Mesendoderm (in vitro differentiated cells): Measurements from ENCODE around the gene RBM15.

Source experiments
- DNase-seq: peaks from one replicate; pipeline ENCODE4 v3.0.0; 2013
- H2AK5ac ChIP-seq: 2 replicates; pipeline ENCODE4 v1.6.1; 2013; ENCODE audit warnings: low read length, inconsistent platforms
- H2BK120ac ChIP-seq: 2 replicates; pipeline ENCODE4 v1.6.1; 2013; ENCODE audit warnings: low read depth, mild to moderate bottlenecking, low read length, moderate library complexity, mixed read lengths
- H2BK15ac ChIP-seq: replicated peaks from 2 replicates; pipeline ENCODE4 v1.6.1; 2013; ENCODE audit warnings: low read depth, mild to moderate bottlenecking, moderate library complexity
- H2BK5ac ChIP-seq: 2 replicates; pipeline ENCODE4 v1.6.1; 2013; ENCODE audit warnings: low read length, inconsistent platforms
- H3K18ac ChIP-seq: 2 replicates; pipeline ENCODE4 v1.6.1; 2013; ENCODE audit warnings: mild to moderate bottlenecking, low read length, mixed read lengths
- H3K23ac ChIP-seq: one replicate; pipeline ENCODE4 v1.6.1; 2013; ENCODE audit warnings: low read length
- H3K27ac ChIP-seq: 2 replicates; pipeline ENCODE4 v1.5.1; 2013; ENCODE audit warnings: low read depth, mild to moderate bottlenecking, inconsistent platforms, low read length, moderate library complexity
- H3K27me3 ChIP-seq: 2 replicates; pipeline ENCODE4 v1.6.1; 2013; ENCODE audit warnings: low read length, control low read depth, mild to moderate bottlenecking, inconsistent platforms; ENCODE audit not compliant: insufficient read depth, poor library complexity
- H3K36me3 ChIP-seq: 2 replicates; pipeline ENCODE4 v1.6.1; 2013; ENCODE audit warnings: low read length, inconsistent platforms; ENCODE audit not compliant: control insufficient read depth, insufficient read depth
- H3K4ac ChIP-seq: one replicate; pipeline ENCODE4 v1.6.1; 2013; ENCODE audit warnings: low read depth, mild to moderate bottlenecking, low read length, moderate library complexity
- H3K4me1 ChIP-seq: 2 replicates; pipeline ENCODE4 v1.6.1; 2013; ENCODE audit warnings: low read depth, low read length, inconsistent platforms; ENCODE audit not compliant: control insufficient read depth
- H3K4me2 ChIP-seq: 2 replicates; pipeline ENCODE4 v1.6.1; 2013; ENCODE audit warnings: low read length
- H3K4me3 ChIP-seq: 2 replicates; pipeline ENCODE4 v1.5.1; 2013; ENCODE audit warnings: mild to moderate bottlenecking, low read length
- H3K56ac ChIP-seq: one replicate; pipeline ENCODE4 v1.6.1; 2013; ENCODE audit warnings: low read length
- H3K79me1 ChIP-seq: 2 replicates; pipeline ENCODE4 v1.6.1; 2013; ENCODE audit warnings: low read length, inconsistent platforms
- H3K79me2 ChIP-seq: 2 replicates; pipeline ENCODE4 v1.6.1; 2013; ENCODE audit warnings: mild to moderate bottlenecking, low read length; ENCODE audit not compliant: control insufficient read depth, insufficient read depth
- H3K9ac ChIP-seq: 2 replicates; pipeline ENCODE4 v1.6.1; 2013; ENCODE audit warnings: low read length, inconsistent platforms
- H4K5ac ChIP-seq: one replicate; pipeline ENCODE4 v1.6.1; 2013; ENCODE audit warnings: low read length
- H4K8ac ChIP-seq: one replicate; pipeline ENCODE4 v1.6.1; 2013; ENCODE audit warnings: low read depth, mild to moderate bottlenecking, control low read depth, low read length, moderate library complexity
- WGBS: extraction: QIAGEN DNeasy Blood & Tissue Kit; methylation state at CpG from one replicate; pipeline ENCODE4 v1.1.7; 2013; ENCODE audit warnings: low lambda C conversion rate, missing lambda C conversion rate; ENCODE audit not compliant: insufficient coverage; ENCODE audit errors: extremely low coverage; 5-methylcytosine and 5-hydroxymethylcytosine counted together

RBM15 gene

GRCh38 chr1:110318046-110318445 lies 21.1 kb upstream of the RBM15 start:
- no peak overlapping the region for H3K27ac ChIP-seq
- WGBS: no CpG with 5 or more reads among the region's 4 CpGs
- no peak overlapping the region for H2BK120ac ChIP-seq
- H3K4me3 ChIP-seq: no peak overlapping the region
- H3K23ac ChIP-seq: no peak overlapping the region
- no peak overlapping the region for H2BK5ac ChIP-seq
- H3K4me2 ChIP-seq: no peak overlapping the region
- H2AK5ac ChIP-seq: no peak overlapping the region
- H3K18ac ChIP-seq: no peak overlapping the region
- no peaks in the 10 kb centered on the region for H3K4me1 ChIP-seq
- H3K27me3 ChIP-seq: no peaks in the 10 kb centered on the region
- no peak overlapping the region for H3K9ac ChIP-seq
- H3K56ac ChIP-seq: no peak overlapping the region
- no peaks in the 10 kb centered on the region for H3K79me1 ChIP-seq
- no peak overlapping the region for H4K5ac ChIP-seq
- no peak overlapping the region for H4K8ac ChIP-seq
- DNase-seq: no peak
- no peaks in the 10 kb centered on the region for H3K79me2 ChIP-seq
- H3K4ac ChIP-seq: no peak overlapping the region
- no peak overlapping the region for H2BK15ac ChIP-seq
- H3K36me3 ChIP-seq: no peaks in the 10 kb centered on the region

GRCh38 chr1:110319332-110320167 lies 19.6 kb upstream of the RBM15 start:
- H2BK15ac ChIP-seq: no peak overlapping the region
- H2BK120ac ChIP-seq: no peak overlapping the region
- H3K4me2 ChIP-seq: no peak overlapping the region
- no peak overlapping the region for H2BK5ac ChIP-seq
- H4K5ac ChIP-seq: no peak overlapping the region
- H2AK5ac ChIP-seq: no peak overlapping the region
- H3K4me1 ChIP-seq: no peaks in the 10 kb centered on the region
- no peak overlapping the region for H3K18ac ChIP-seq
- no peak overlapping the region for H3K27ac ChIP-seq
- no peak overlapping the region for H3K23ac ChIP-seq
- no peak overlapping the region for H4K8ac ChIP-seq
- no peaks in the 10 kb centered on the region for H3K27me3 ChIP-seq
- WGBS: no CpG with 5 or more reads among the region's 4 CpGs
- H3K9ac ChIP-seq: no peak overlapping the region
- no peak overlapping the region for H3K4ac ChIP-seq
- H3K36me3 ChIP-seq: no peaks in the 10 kb centered on the region
- H3K56ac ChIP-seq: no peak overlapping the region
- no peaks in the 10 kb centered on the region for H3K79me1 ChIP-seq
- H3K4me3 ChIP-seq: no peak overlapping the region
- DNase-seq: no peak
- H3K79me2 ChIP-seq: no peaks in the 10 kb centered on the region

- H4K5ac ChIP-seq: no peak overlapping the region
- no peak overlapping the region for H3K23ac ChIP-seq
- H3K36me3 ChIP-seq: no peaks in the 10 kb centered on the region
- H3K27me3 ChIP-seq: no peaks in the 10 kb centered on the region
- no peak overlapping the region for H3K27ac ChIP-seq
- H3K4me3 ChIP-seq: no peak overlapping the region
- no peak overlapping the region for H3K4ac ChIP-seq
- H3K18ac ChIP-seq: no peak overlapping the region
- H2BK120ac ChIP-seq: no peak overlapping the region
- WGBS: no CpG with 5 or more reads among the region's 1 CpG
- no peaks in the 10 kb centered on the region for H3K4me1 ChIP-seq
- no peak overlapping the region for H4K8ac ChIP-seq
- no peak overlapping the region for H2BK5ac ChIP-seq
- no peak overlapping the region for H2BK15ac ChIP-seq
- no peak overlapping the region for H2AK5ac ChIP-seq
- no peak overlapping the region for H3K9ac ChIP-seq
- H3K79me1 ChIP-seq: no peaks in the 10 kb centered on the region
- no peak for DNase-seq
- H3K56ac ChIP-seq: no peak overlapping the region
- no peaks in the 10 kb centered on the region for H3K79me2 ChIP-seq
- no peak overlapping the region for H3K4me2 ChIP-seq
These were observed 19.0 kb upstream of the RBM15 start for GRCh38 chr1:110320168-110320518.

GRCh38 chr1:110321045-110321444 lies 18.1 kb upstream of the RBM15 start:
- H3K23ac ChIP-seq: no peak overlapping the region
- H3K9ac ChIP-seq: no peak overlapping the region
- no peak overlapping the region for H2BK5ac ChIP-seq
- H3K4me1 ChIP-seq: no peaks in the 10 kb centered on the region
- no peak overlapping the region for H3K18ac ChIP-seq
- H2BK15ac ChIP-seq: no peak overlapping the region
- H2BK120ac ChIP-seq: no peak overlapping the region
- no peak for DNase-seq
- H4K8ac ChIP-seq: no peak overlapping the region
- no peak overlapping the region for H2AK5ac ChIP-seq
- no peak overlapping the region for H4K5ac ChIP-seq
- H3K36me3 ChIP-seq: no peaks in the 10 kb centered on the region
- no peaks in the 10 kb centered on the region for H3K79me1 ChIP-seq
- no CpG with 5 or more reads among the region's 2 CpGs for WGBS
- H3K27me3 ChIP-seq: no peaks in the 10 kb centered on the region
- H3K4me3 ChIP-seq: no peak overlapping the region
- H3K56ac ChIP-seq: no peak overlapping the region
- no peak overlapping the region for H3K4me2 ChIP-seq
- no peak overlapping the region for H3K4ac ChIP-seq
- no peaks in the 10 kb centered on the region for H3K79me2 ChIP-seq
- no peak overlapping the region for H3K27ac ChIP-seq

- Histone ChIP-seq H2BK15ac (no peak overlapping the region), H3K18ac (no peak overlapping the region), H3K4ac (no peak overlapping the region), H3K27me3 (no peaks in the 10 kb centered on the region), H3K9ac (no peak overlapping the region), H2BK5ac (no peak overlapping the region), H3K4me1 (no peaks in the 10 kb centered on the region), H3K79me2 (no peaks in the 10 kb centered on the region), H3K4me3 (no peak overlapping the region), H3K23ac (no peak overlapping the region), H3K27ac (no peak overlapping the region), H4K5ac (no peak overlapping the region), H3K4me2 (no peak overlapping the region), H3K79me1 (no peaks in the 10 kb centered on the region), H2AK5ac (no peak overlapping the region), H4K8ac (no peak overlapping the region), H3K56ac (no peak overlapping the region), H3K36me3 (no peaks in the 10 kb centered on the region), H2BK120ac (no peak overlapping the region)
- no peak for DNase-seq
- no CpG with 5 or more reads among the region's 4 CpGs for WGBS
These were observed 17.3 kb upstream of the RBM15 start for GRCh38 chr1:110321846-110322245.

GRCh38 chr1:110324667-110325066 lies 14.5 kb upstream of the RBM15 start:
- Histone ChIP-seq H4K5ac (no peak overlapping the region), H3K36me3 (no peaks in the 10 kb centered on the region), H3K9ac (no peak overlapping the region), H3K4me2 (no peak overlapping the region), H3K4me3 (no peak overlapping the region), H3K18ac (no peak overlapping the region), H3K79me1 (no peaks in the 10 kb centered on the region), H3K27me3 (no peaks in the 10 kb centered on the region), H3K56ac (no peak overlapping the region), H2BK15ac (no peak overlapping the region), H3K27ac (no peak overlapping the region), H2AK5ac (no peak overlapping the region), H2BK120ac (no peak overlapping the region), H2BK5ac (no peak overlapping the region), H3K4me1 (no peaks in the 10 kb centered on the region), H3K23ac (no peak overlapping the region), H3K79me2 (no peaks in the 10 kb centered on the region), H4K8ac (no peak overlapping the region), H3K4ac (no peak overlapping the region)
- DNase-seq: no peak
- WGBS: no CpG with 5 or more reads among the region's 1 CpG
